SK-N-MC (cell line): ENCODE data around the gene CCDC33.

Experiments used
- EZH2 ChIP-seq: fragments of 200-600 bp; sonication (generic); IDR thresholded peaks from one replicate; pipeline ENCODE4 v1.6.1; 2017; ENCODE audit warnings: antibody characterized with exemption
- POLR2AphosphoS5 ChIP-seq: IDR thresholded peaks from 2 replicates; pipeline ENCODE4 v1.6.1; 2012; ENCODE audit warnings: mild to moderate bottlenecking, low read depth, low read length, borderline replicate concordance

GRCh38 chr15:74373056-74373650, 137.0 kb downstream of the CCDC33 start:
- TF ChIP-seq POLR2AphosphoS5 (no peak), EZH2 (no peak)
